ENCODE results near the gene UNC119. TPM values are rescaled to one million over a fixed set of nuclear protein-coding genes. Genes with fewer than 3 reads are reported as not detected.

Gene UNC119
- total RNA-seq, 1 experiment from 2014 or later: 44.7 TPM

DNA sequence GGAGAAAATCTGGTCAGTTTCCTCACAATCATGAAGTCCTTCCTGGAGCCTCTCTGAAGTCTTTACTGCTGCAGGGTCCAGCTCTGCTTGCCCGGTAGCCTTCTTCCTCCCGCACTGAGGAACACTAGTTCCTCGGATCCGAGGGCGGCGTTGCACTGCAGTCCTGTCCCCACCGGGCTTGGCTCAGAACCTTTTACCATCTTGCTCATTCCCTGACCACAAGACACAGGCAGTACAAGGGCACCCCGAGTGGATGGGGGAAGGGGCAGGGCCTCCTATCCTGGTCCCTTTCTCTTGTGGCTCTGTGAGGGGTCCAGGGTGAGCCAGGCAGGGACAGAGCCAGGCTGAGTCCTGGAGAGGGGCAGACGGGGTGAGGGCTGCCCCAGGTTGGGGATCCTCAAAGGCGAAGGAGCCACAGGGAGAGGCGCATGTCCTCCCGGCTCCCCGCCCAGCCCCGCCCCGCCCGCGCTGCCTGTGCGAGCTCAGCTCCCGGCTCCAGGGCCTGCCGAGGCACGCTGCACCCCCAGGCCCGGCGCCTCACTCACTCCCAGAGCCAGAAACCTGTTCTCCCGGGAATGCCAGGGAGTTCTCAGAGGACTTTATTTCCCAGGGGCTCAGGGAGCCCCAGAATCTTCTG is 44.7 kb downstream of the UNC119 start:
- ChIA-PET CTCF (no interaction called here), POLR2A (no interaction called here)
- ATAC-seq (peak; percentile 20; the same call in 1 of the 2 replicates), DNase-seq (ENCODE audit: low read depth, low spot score) (no peak)
- intact Hi-C loops (cut with micrococcal nuclease; ENCODE audit: unreplicated experiment) (no loop called here), in situ Hi-C loops (cut with HindIII; ENCODE audit: low pct_unique_long_range_greater_than_20kb, low sequenced_read_pairs) (no loop called here)
- Histone ChIP-seq H3K9me3 (ENCODE audit: control insufficient read depth, insufficient read depth, low read depth, low read length) (no peaks in the 10 kb centered on the region), H3K4me3 (ENCODE audit: low read depth in 2 of 2, low read length in 2 of 2) (no peak overlapping the region), H3K27ac (ENCODE audit: low read length) (no peak overlapping the region), H3K36me3 (ENCODE audit: control insufficient read depth, insufficient read depth, low read length) (no peaks in the 10 kb centered on the region), H3K27me3 (ENCODE audit: control insufficient read depth, insufficient read depth, low read length) (peaks cover 6% of the 10 kb centered on the region), H3K4me1 (ENCODE audit: control insufficient read depth, insufficient read depth, low read length) (no peaks in the 10 kb centered on the region)
- TF ChIP-seq, protein P1, sequence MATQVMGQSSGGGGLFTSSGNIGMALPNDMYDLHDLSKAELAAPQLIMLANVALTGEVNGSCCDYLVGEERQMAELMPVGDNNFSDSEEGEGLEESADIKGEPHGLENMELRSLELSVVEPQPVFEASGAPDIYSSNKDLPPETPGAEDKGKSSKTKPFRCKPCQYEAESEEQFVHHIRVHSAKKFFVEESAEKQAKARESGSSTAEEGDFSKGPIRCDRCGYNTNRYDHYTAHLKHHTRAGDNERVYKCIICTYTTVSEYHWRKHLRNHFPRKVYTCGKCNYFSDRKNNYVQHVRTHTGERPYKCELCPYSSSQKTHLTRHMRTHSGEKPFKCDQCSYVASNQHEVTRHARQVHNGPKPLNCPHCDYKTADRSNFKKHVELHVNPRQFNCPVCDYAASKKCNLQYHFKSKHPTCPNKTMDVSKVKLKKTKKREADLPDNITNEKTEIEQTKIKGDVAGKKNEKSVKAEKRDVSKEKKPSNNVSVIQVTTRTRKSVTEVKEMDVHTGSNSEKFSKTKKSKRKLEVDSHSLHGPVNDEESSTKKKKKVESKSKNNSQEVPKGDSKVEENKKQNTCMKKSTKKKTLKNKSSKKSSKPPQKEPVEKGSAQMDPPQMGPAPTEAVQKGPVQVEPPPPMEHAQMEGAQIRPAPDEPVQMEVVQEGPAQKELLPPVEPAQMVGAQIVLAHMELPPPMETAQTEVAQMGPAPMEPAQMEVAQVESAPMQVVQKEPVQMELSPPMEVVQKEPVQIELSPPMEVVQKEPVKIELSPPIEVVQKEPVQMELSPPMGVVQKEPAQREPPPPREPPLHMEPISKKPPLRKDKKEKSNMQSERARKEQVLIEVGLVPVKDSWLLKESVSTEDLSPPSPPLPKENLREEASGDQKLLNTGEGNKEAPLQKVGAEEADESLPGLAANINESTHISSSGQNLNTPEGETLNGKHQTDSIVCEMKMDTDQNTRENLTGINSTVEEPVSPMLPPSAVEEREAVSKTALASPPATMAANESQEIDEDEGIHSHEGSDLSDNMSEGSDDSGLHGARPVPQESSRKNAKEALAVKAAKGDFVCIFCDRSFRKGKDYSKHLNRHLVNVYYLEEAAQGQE (IDR thresholded peaks at IDR 0.05; ENCODE audit: insufficient read depth in 1 of 2, low read depth in 2 of 2, low read length in 1 of 2): no peak
- TF ChIP-seq POLR2AphosphoS5 (IDR thresholded peaks at IDR 0.05; ENCODE audit: low read depth, low read length): no peak
- TF ChIP-seq TCF7L2 (IDR thresholded peaks at IDR 0.05; ENCODE audit: low read depth, low read length): no peak
- TF ChIP-seq SIN3A (IDR thresholded peaks at IDR 0.05; ENCODE audit: borderline replicate concordance, insufficient read depth, low read depth, low read length): no peak
- TF ChIP-seq, protein P2, sequence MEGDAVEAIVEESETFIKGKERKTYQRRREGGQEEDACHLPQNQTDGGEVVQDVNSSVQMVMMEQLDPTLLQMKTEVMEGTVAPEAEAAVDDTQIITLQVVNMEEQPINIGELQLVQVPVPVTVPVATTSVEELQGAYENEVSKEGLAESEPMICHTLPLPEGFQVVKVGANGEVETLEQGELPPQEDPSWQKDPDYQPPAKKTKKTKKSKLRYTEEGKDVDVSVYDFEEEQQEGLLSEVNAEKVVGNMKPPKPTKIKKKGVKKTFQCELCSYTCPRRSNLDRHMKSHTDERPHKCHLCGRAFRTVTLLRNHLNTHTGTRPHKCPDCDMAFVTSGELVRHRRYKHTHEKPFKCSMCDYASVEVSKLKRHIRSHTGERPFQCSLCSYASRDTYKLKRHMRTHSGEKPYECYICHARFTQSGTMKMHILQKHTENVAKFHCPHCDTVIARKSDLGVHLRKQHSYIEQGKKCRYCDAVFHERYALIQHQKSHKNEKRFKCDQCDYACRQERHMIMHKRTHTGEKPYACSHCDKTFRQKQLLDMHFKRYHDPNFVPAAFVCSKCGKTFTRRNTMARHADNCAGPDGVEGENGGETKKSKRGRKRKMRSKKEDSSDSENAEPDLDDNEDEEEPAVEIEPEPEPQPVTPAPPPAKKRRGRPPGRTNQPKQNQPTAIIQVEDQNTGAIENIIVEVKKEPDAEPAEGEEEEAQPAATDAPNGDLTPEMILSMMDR (IDR thresholded peaks at IDR 0.05): no peak
- BruUV-seq (replicated peaks): no TSS peak

DNA sequence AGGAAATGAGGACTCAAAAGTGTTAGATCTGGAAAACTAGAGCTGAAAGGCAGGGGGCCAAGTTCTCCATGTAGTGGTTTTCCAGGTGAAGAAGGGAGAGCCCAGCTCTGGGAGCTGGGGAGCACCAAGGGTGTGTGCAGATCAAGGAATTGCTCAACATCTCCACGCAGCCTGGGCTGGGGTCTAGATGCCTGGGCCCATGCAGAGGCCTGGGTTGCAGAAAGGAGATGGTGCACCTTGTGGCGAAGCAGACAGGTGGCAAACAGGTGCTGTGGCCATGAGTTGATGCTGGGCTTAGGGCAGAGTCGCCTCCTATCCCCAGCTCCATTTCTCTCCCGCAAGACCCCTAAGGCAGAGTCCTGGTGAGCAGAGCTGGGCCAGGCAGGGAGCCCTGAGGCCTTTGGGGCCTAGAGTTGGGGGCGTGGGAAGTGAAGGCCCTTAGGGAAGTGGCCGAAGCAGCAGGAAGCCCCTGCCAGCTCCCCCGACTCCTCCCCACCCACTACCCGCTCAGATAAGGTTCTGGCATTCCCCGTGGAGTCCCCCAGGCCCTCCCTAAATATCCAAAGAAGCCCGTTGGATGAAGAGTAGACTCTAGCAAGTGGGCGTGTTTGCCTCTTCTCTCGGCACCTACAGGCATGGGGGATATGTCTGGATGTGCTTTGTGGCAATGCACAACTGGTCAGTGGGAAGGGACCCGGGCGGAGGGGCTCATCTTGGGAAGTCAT is 45.5 kb downstream of the UNC119 start:
- ChIA-PET CTCF (no interaction called here), POLR2A (no interaction called here)
- Histone ChIP-seq H3K9me3 (ENCODE audit: control insufficient read depth, insufficient read depth, low read depth, low read length) (no peaks in the 10 kb centered on the region), H3K27me3 (ENCODE audit: control insufficient read depth, insufficient read depth, low read length) (peaks cover 6% of the 10 kb centered on the region), H3K27ac (ENCODE audit: low read length) (no peak overlapping the region), H3K36me3 (ENCODE audit: control insufficient read depth, insufficient read depth, low read length) (no peaks in the 10 kb centered on the region), H3K4me1 (ENCODE audit: control insufficient read depth, insufficient read depth, low read length) (no peaks in the 10 kb centered on the region), H3K4me3 (ENCODE audit: low read depth in 2 of 2, low read length in 2 of 2) (no peak overlapping the region)
- no peak for ATAC-seq
- intact Hi-C loops (cut with micrococcal nuclease; ENCODE audit: unreplicated experiment) (no loop called here), in situ Hi-C loops (cut with HindIII; ENCODE audit: low pct_unique_long_range_greater_than_20kb, low sequenced_read_pairs) (no loop called here)
- no TSS peak for BruUV-seq (replicated peaks)
- no peak for DNase-seq (ENCODE audit: low read depth, low spot score)
- TF ChIP-seq, protein P1 (IDR thresholded peaks at IDR 0.05; ENCODE audit: insufficient read depth in 1 of 2, low read depth in 2 of 2, low read length in 1 of 2): no peak
- TF ChIP-seq, protein P2 (IDR thresholded peaks at IDR 0.05): no peak
- no peak for TF ChIP-seq TCF7L2 (IDR thresholded peaks at IDR 0.05; ENCODE audit: low read depth, low read length)
- no peak for TF ChIP-seq POLR2AphosphoS5 (IDR thresholded peaks at IDR 0.05; ENCODE audit: low read depth, low read length)
- no peak for TF ChIP-seq SIN3A (IDR thresholded peaks at IDR 0.05; ENCODE audit: borderline replicate concordance, insufficient read depth, low read depth, low read length)
